Neural cell (in vitro differentiated cells): ENCODE data around the gene WASHC2A.
"Not testable (repeated sequence)": the region's sequence is repeated elsewhere in the genome, so short reads cannot be mapped to it uniquely, and the experiment has no call there.

Experiments used
- EP300 ChIP-seq: fragments of 450-650 bp; conservative IDR thresholded peaks from 2 replicates; pipeline ENCODE4 v1.6.1; 2014; ENCODE audit warnings: antibody characterized with exemption, mild to moderate bottlenecking, moderate library complexity; ENCODE audit not compliant: poor library complexity, severe bottlenecking
- TF ChIP-seq, protein P1 (sequence below): fragments of 450-650 bp; IDR thresholded peaks from 2 replicates; pipeline ENCODE4 v1.5.1; 2014; ENCODE audit warnings: antibody characterized with exemption, mild to moderate bottlenecking, moderate library complexity; ENCODE audit not compliant: poor library complexity, severe bottlenecking

DNA sequence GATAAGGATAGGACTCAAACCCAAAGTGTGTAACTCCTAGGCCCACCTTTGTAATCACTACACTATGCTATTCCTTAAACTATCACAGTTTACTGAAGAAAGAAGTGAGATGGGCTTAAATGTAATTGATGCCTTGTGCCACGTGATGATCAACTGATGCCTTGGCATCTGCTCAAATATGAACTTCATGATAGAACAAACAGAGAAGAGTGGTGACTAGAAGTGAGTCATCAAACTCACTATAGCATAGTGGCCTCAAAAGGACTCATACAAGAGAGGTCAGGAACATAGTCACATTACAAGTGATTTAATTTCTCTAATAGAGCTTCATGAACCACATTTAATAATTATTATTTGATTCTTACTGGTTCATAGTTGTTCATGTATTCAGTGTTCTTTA lies 101.8 kb downstream of the WASHC2A start:
- TF ChIP-seq, protein P1, sequence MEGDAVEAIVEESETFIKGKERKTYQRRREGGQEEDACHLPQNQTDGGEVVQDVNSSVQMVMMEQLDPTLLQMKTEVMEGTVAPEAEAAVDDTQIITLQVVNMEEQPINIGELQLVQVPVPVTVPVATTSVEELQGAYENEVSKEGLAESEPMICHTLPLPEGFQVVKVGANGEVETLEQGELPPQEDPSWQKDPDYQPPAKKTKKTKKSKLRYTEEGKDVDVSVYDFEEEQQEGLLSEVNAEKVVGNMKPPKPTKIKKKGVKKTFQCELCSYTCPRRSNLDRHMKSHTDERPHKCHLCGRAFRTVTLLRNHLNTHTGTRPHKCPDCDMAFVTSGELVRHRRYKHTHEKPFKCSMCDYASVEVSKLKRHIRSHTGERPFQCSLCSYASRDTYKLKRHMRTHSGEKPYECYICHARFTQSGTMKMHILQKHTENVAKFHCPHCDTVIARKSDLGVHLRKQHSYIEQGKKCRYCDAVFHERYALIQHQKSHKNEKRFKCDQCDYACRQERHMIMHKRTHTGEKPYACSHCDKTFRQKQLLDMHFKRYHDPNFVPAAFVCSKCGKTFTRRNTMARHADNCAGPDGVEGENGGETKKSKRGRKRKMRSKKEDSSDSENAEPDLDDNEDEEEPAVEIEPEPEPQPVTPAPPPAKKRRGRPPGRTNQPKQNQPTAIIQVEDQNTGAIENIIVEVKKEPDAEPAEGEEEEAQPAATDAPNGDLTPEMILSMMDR: not testable (repeated sequence)
- TF ChIP-seq EP300: not testable (repeated sequence)
